Right lobe of liver (tissue), 4 donors: ENCODE data around the gene ZNF711.
"Not testable (repeated sequence)": the region's sequence is repeated elsewhere in the genome, so short reads cannot be mapped to it uniquely, and the experiment has no call there.

Experiments
- CTCF ChIP-seq, 4 donors: fragments of 200-600 bp in 3 of 4; fragments of 450-650 bp in 1 of 4; IDR thresholded peaks; one replicate each; pipeline versions ENCODE4 v1.5.1 to v1.8.0; 2016 to 2022; ENCODE audit warnings: antibody characterized with exemption in 4 of 4, mild to moderate bottlenecking in 2 of 4
- POLR2A ChIP-seq: fragments of 450-650 bp; IDR thresholded peaks from one replicate; pipeline ENCODE4 v1.6.1; 2017; ENCODE audit warnings: antibody characterized with exemption, mild to moderate bottlenecking
- donor health status: DM: no; HTN: no; CAD: no.
- donor health status: DM: no; HTN: no; CAD: no.
- donor health status: DM: no; HTN: yes; CAD: no.

- TF ChIP-seq POLR2A; CTCF (IDR thresholded peaks at IDR 0.05): not testable (repeated sequence)
These were observed 41.5 kb downstream of the ZNF711 start for GRCh38 chrX:85285286-85285685.
